ENCODE measurements around the gene TDRD5.
A peak's percentile ranks its signal among the peaks of the same experiment; 100 is the strongest.

The TDRD5 gene

GRCh38 chr1:179583771-179584320 is 7.8 kb upstream of the TDRD5 start:
- Histone ChIP-seq H3K36me3 (ENCODE audit: control insufficient read depth in 1 of 2, insufficient read depth in 2 of 2, low read length in 2 of 2) (no peaks in the 10 kb centered on the region), H3K4me1 (ENCODE audit: control insufficient read depth in 1 of 2, insufficient read depth in 2 of 2, low read length in 2 of 2) (peaks cover 0 to 6% of the 10 kb centered on the region in 2 donors), H3K4me3 (ENCODE audit: low read depth in 1 of 2, low read length in 2 of 2) (no peak overlapping the region), H3K27ac (ENCODE audit: low read length) (no peak overlapping the region), H3K27me3 (ENCODE audit: low read depth, low read length) (no peaks in the 10 kb centered on the region), H3K9me3 (ENCODE audit: control insufficient read depth in 1 of 2, low read length in 2 of 2) (no peaks in the 10 kb centered on the region)

GRCh38 chr1:179586107-179586823 is 5.4 kb upstream of the TDRD5 start:
- H3K27me3 ChIP-seq (ENCODE audit: low read depth, low read length) = no peaks in the 10 kb centered on the region
- peak overlapping the region in 1 of 2 donors; percentile 54 for H3K4me3 ChIP-seq (ENCODE audit: low read depth in 1 of 2, low read length in 2 of 2)
- H3K36me3 ChIP-seq (ENCODE audit: control insufficient read depth in 1 of 2, insufficient read depth in 2 of 2, low read length in 2 of 2) = no peaks in the 10 kb centered on the region
- no peaks in the 10 kb centered on the region for H3K9me3 ChIP-seq (ENCODE audit: control insufficient read depth in 1 of 2, low read length in 2 of 2)
- peaks cover 0 to 6% of the 10 kb centered on the region in 2 donors for H3K4me1 ChIP-seq (ENCODE audit: control insufficient read depth in 1 of 2, insufficient read depth in 2 of 2, low read length in 2 of 2)
- no peak overlapping the region for H3K27ac ChIP-seq (ENCODE audit: low read length)

GRCh38 chr1:179587336-179587735 is 4.3 kb upstream of the TDRD5 start:
- Histone ChIP-seq H3K27ac (ENCODE audit: low read length) (no peak overlapping the region), H3K9me3 (ENCODE audit: control insufficient read depth in 1 of 2, low read length in 2 of 2) (no peaks in the 10 kb centered on the region), H3K36me3 (ENCODE audit: control insufficient read depth in 1 of 2, insufficient read depth in 2 of 2, low read length in 2 of 2) (no peaks in the 10 kb centered on the region), H3K4me3 (ENCODE audit: low read depth in 1 of 2, low read length in 2 of 2) (no peak overlapping the region), H3K27me3 (ENCODE audit: low read depth, low read length) (peaks cover 6% of the 10 kb centered on the region), H3K4me1 (ENCODE audit: control insufficient read depth in 1 of 2, insufficient read depth in 2 of 2, low read length in 2 of 2) (peaks cover 0 to 14% of the 10 kb centered on the region in 2 donors)

- H3K4me3 ChIP-seq (ENCODE audit: low read depth in 1 of 2, low read length in 2 of 2) = no peak overlapping the region
- no peak overlapping the region for H3K27ac ChIP-seq (ENCODE audit: low read length)
- no peaks in the 10 kb centered on the region for H3K9me3 ChIP-seq (ENCODE audit: control insufficient read depth in 1 of 2, low read length in 2 of 2)
- H3K4me1 ChIP-seq (ENCODE audit: control insufficient read depth in 1 of 2, insufficient read depth in 2 of 2, low read length in 2 of 2) = peaks cover 0 to 14% of the 10 kb centered on the region in 2 donors
- H3K36me3 ChIP-seq (ENCODE audit: control insufficient read depth in 1 of 2, insufficient read depth in 2 of 2, low read length in 2 of 2) = no peaks in the 10 kb centered on the region
- peaks cover 10% of the 10 kb centered on the region for H3K27me3 ChIP-seq (ENCODE audit: low read depth, low read length)
Measured at GRCh38 chr1:179588425-179589024, 3.1 kb upstream of the TDRD5 start.

- Histone ChIP-seq H3K27ac (ENCODE audit: low read length) (no peak overlapping the region), H3K4me3 (ENCODE audit: low read depth in 1 of 2, low read length in 2 of 2) (no peak overlapping the region), H3K9me3 (ENCODE audit: control insufficient read depth in 1 of 2, low read length in 2 of 2) (no peaks in the 10 kb centered on the region), H3K4me1 (ENCODE audit: control insufficient read depth in 1 of 2, insufficient read depth in 2 of 2, low read length in 2 of 2) (peaks cover 0 to 14% of the 10 kb centered on the region in 2 donors), H3K27me3 (ENCODE audit: low read depth, low read length) (peaks cover 12% of the 10 kb centered on the region), H3K36me3 (ENCODE audit: control insufficient read depth in 1 of 2, insufficient read depth in 2 of 2, low read length in 2 of 2) (no peaks in the 10 kb centered on the region)
Measured at GRCh38 chr1:179589509-179589908, 2.1 kb upstream of the TDRD5 start.

- H3K27ac ChIP-seq (ENCODE audit: low read length) = no peak overlapping the region
- H3K4me1 ChIP-seq (ENCODE audit: control insufficient read depth in 1 of 2, insufficient read depth in 2 of 2, low read length in 2 of 2) = peaks cover 0 to 14% of the 10 kb centered on the region in 2 donors
- no peak overlapping the region for H3K4me3 ChIP-seq (ENCODE audit: low read depth in 1 of 2, low read length in 2 of 2)
- peaks cover 12% of the 10 kb centered on the region for H3K27me3 ChIP-seq (ENCODE audit: low read depth, low read length)
- H3K9me3 ChIP-seq (ENCODE audit: control insufficient read depth in 1 of 2, low read length in 2 of 2) = no peaks in the 10 kb centered on the region
- H3K36me3 ChIP-seq (ENCODE audit: control insufficient read depth in 1 of 2, insufficient read depth in 2 of 2, low read length in 2 of 2) = no peaks in the 10 kb centered on the region
Measured at GRCh38 chr1:179590671-179591070, 961 bp upstream of the TDRD5 start.

GRCh38 chr1:179591253-179591591 is 410 bp upstream of the TDRD5 start:
- H3K4me1 ChIP-seq (ENCODE audit: control insufficient read depth in 1 of 2, insufficient read depth in 2 of 2, low read length in 2 of 2) = peaks cover 0 to 11% of the 10 kb centered on the region in 2 donors
- no peaks in the 10 kb centered on the region for H3K9me3 ChIP-seq (ENCODE audit: control insufficient read depth in 1 of 2, low read length in 2 of 2)
- peaks cover 12% of the 10 kb centered on the region for H3K27me3 ChIP-seq (ENCODE audit: low read depth, low read length)
- peak overlapping the region in 1 of 2 donors; percentile 55 for H3K4me3 ChIP-seq (ENCODE audit: low read depth in 1 of 2, low read length in 2 of 2)
- no peak overlapping the region for H3K27ac ChIP-seq (ENCODE audit: low read length)
- no peaks in the 10 kb centered on the region for H3K36me3 ChIP-seq (ENCODE audit: control insufficient read depth in 1 of 2, insufficient read depth in 2 of 2, low read length in 2 of 2)

- Histone ChIP-seq H3K27ac (ENCODE audit: low read length) (no peak overlapping the region), H3K27me3 (ENCODE audit: low read depth, low read length) (peaks cover under 1% of the 10 kb centered on the region), H3K9me3 (ENCODE audit: control insufficient read depth in 1 of 2, low read length in 2 of 2) (no peaks in the 10 kb centered on the region), H3K4me1 (ENCODE audit: control insufficient read depth in 1 of 2, insufficient read depth in 2 of 2, low read length in 2 of 2) (no peaks in the 10 kb centered on the region), H3K36me3 (ENCODE audit: control insufficient read depth in 1 of 2, insufficient read depth in 2 of 2, low read length in 2 of 2) (no peaks in the 10 kb centered on the region), H3K4me3 (ENCODE audit: low read depth in 1 of 2, low read length in 2 of 2) (no peak overlapping the region)
Measured at GRCh38 chr1:179598631-179599030, 7.0 kb downstream of the TDRD5 start.

GRCh38 chr1:179599623-179600249 is 8.1 kb downstream of the TDRD5 start:
- Histone ChIP-seq H3K4me3 (ENCODE audit: low read depth in 1 of 2, low read length in 2 of 2) (no peak overlapping the region), H3K4me1 (ENCODE audit: control insufficient read depth in 1 of 2, insufficient read depth in 2 of 2, low read length in 2 of 2) (no peaks in the 10 kb centered on the region), H3K9me3 (ENCODE audit: control insufficient read depth in 1 of 2, low read length in 2 of 2) (no peaks in the 10 kb centered on the region), H3K27ac (ENCODE audit: low read length) (no peak overlapping the region), H3K36me3 (ENCODE audit: control insufficient read depth in 1 of 2, insufficient read depth in 2 of 2, low read length in 2 of 2) (no peaks in the 10 kb centered on the region), H3K27me3 (ENCODE audit: low read depth, low read length) (no peaks in the 10 kb centered on the region)

GRCh38 chr1:179601093-179601492 is 9.5 kb downstream of the TDRD5 start:
- H3K27me3 ChIP-seq (ENCODE audit: low read depth, low read length) = no peaks in the 10 kb centered on the region
- H3K9me3 ChIP-seq (ENCODE audit: control insufficient read depth in 1 of 2, low read length in 2 of 2) = peaks cover 0 to 5% of the 10 kb centered on the region in 2 donors
- H3K4me3 ChIP-seq (ENCODE audit: low read depth in 1 of 2, low read length in 2 of 2) = no peak overlapping the region
- no peaks in the 10 kb centered on the region for H3K36me3 ChIP-seq (ENCODE audit: control insufficient read depth in 1 of 2, insufficient read depth in 2 of 2, low read length in 2 of 2)
- H3K4me1 ChIP-seq (ENCODE audit: control insufficient read depth in 1 of 2, insufficient read depth in 2 of 2, low read length in 2 of 2) = no peaks in the 10 kb centered on the region
- no peak overlapping the region for H3K27ac ChIP-seq (ENCODE audit: low read length)

- H3K27ac ChIP-seq (ENCODE audit: low read length) = no peak overlapping the region
- H3K4me1 ChIP-seq (ENCODE audit: control insufficient read depth in 1 of 2, insufficient read depth in 2 of 2, low read length in 2 of 2) = no peaks in the 10 kb centered on the region
- H3K9me3 ChIP-seq (ENCODE audit: control insufficient read depth in 1 of 2, low read length in 2 of 2) = no peaks in the 10 kb centered on the region
- H3K4me3 ChIP-seq (ENCODE audit: low read depth in 1 of 2, low read length in 2 of 2) = no peak overlapping the region
- H3K27me3 ChIP-seq (ENCODE audit: low read depth, low read length) = no peaks in the 10 kb centered on the region
- H3K36me3 ChIP-seq (ENCODE audit: control insufficient read depth in 1 of 2, insufficient read depth in 2 of 2, low read length in 2 of 2) = no peaks in the 10 kb centered on the region
Measured at GRCh38 chr1:179612361-179612760, 20.7 kb downstream of the TDRD5 start.

All from muscle layer of duodenum (tissue), 2 donors.